A673 (cell line): ENCODE measurements around the gene USP32.

ENCODE experiments used
- EZH2 ChIP-seq: fragments of 200-600 bp; sonication (generic); IDR thresholded peaks from 2 replicates; pipeline ENCODE4 v1.6.1; 2017; ENCODE audit warnings: borderline replicate concordance, low read depth, mild to moderate bottlenecking, mixed read lengths, antibody characterized with exemption, low read length; ENCODE audit not compliant: poor library complexity, severe bottlenecking
- TF ChIP-seq, protein P1 (sequence below): fragments of 300-800, 200-600 bp; sonication (generic); conservative IDR thresholded peaks from 2 replicates; pipeline ENCODE4 v1.5.1; 2017; ENCODE audit warnings: low read depth, mild to moderate bottlenecking, antibody characterized with exemption, low read length, moderate library complexity, mixed read lengths

DNA sequence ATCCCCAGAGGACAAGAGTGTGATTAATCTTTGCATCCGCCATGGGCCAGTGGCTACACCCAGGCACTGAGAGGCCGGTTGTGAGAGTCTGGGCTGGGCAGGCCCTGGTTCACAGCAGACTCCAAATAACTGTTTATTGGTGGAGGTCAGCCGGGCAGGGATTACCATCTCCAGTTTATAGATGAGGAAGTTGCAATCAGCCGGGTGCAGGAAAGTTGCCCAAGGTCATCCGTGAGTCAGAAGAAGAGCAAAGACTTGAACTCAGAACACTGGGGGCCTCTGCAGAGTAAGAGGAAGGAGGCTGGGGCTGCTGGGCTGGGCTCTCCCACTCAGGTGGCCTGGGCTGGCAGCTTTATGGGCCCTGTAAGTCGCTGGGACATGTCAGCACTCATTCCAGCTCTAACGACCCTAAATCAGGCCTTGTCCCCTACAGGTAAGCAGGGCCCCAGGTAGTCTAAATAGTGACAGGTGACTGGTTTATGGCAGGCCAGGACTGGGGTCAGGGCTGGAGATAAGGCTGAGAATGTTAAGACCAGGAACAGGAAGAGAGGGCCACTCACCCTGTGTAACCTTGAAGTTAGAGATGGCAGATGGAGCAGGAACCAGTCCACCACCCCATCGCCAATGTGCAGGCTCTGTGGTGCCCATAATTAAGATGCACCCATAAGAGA lies 244.2 kb downstream of the USP32 start:
- TF ChIP-seq, protein P1, sequence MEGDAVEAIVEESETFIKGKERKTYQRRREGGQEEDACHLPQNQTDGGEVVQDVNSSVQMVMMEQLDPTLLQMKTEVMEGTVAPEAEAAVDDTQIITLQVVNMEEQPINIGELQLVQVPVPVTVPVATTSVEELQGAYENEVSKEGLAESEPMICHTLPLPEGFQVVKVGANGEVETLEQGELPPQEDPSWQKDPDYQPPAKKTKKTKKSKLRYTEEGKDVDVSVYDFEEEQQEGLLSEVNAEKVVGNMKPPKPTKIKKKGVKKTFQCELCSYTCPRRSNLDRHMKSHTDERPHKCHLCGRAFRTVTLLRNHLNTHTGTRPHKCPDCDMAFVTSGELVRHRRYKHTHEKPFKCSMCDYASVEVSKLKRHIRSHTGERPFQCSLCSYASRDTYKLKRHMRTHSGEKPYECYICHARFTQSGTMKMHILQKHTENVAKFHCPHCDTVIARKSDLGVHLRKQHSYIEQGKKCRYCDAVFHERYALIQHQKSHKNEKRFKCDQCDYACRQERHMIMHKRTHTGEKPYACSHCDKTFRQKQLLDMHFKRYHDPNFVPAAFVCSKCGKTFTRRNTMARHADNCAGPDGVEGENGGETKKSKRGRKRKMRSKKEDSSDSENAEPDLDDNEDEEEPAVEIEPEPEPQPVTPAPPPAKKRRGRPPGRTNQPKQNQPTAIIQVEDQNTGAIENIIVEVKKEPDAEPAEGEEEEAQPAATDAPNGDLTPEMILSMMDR, result no peak
- TF ChIP-seq EZH2, result no peak
